ENCODE data around the gene KLK7. TPM values are rescaled to one million over a fixed set of nuclear protein-coding genes. Genes with fewer than 3 reads are reported as not detected.
"Not testable (repeated sequence)": the region's sequence is repeated elsewhere in the genome, so short reads cannot be mapped to it uniquely, and the experiment has no call there.

Gene KLK7
- total RNA-seq, 4 donors from 2014 or later = 0.31 to 16.7 TPM; not detected in 2

GRCh38 chr19:50998061-50998460, 14.3 kb upstream of the KLK7 start:
- no peak for ATAC-seq
- Histone ChIP-seq H3K9me3 (no peaks in the 10 kb centered on the region), H3K27ac (no peak overlapping the region), H3K36me3 (no peaks in the 10 kb centered on the region), H3K4me1 (no peaks in the 10 kb centered on the region), H3K4me3 (no peak overlapping the region), H3K27me3 (peaks cover 51% of the 10 kb centered on the region)
- WGBS, 2 donors (ENCODE audit: low coverage in 1 of 2) = 42 to 54% methylated on average over 5 of the region's 5 CpGs
- no peak for TF ChIP-seq POLR2A (IDR thresholded peaks at IDR 0.05)
- no peak for TF ChIP-seq CTCF (IDR thresholded peaks at IDR 0.05)
- no peak for TF ChIP-seq EP300 (IDR thresholded peaks at IDR 0.05)

DNA sequence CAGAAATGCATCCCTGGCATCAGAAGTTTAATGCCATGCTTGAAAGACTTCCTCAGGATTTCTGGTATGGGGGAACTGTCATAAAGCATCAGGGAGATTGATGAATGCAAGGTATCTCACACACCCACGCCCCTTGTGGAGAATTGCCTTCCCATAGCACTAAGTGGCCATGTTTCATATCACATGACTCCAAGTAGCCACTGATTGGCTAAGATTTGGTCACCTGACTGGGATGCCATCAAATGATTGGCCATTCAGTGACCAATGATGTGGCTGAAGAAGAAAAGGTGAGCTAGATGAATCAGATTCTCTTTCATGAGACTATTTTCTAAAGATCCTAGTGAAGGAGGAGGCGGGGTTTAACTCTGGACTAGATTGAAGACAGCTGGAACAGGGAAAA, 10.4 kb upstream of the KLK7 start:
- Histone ChIP-seq H3K9me3 (no peaks in the 10 kb centered on the region), H3K27ac (no peak overlapping the region), H3K4me1 (no peaks in the 10 kb centered on the region), H3K36me3 (no peaks in the 10 kb centered on the region), H3K4me3 (no peak overlapping the region), H3K27me3 (peaks cover 32% of the 10 kb centered on the region)
- ATAC-seq = no peak
- TF ChIP-seq POLR2A (IDR thresholded peaks at IDR 0.05) (no peak), CTCF (IDR thresholded peaks at IDR 0.05) (no peak)
- WGBS, 2 donors (ENCODE audit: low coverage in 1 of 2) = 89 to 100% methylated on average over 1 of the region's 2 CpGs

DNA sequence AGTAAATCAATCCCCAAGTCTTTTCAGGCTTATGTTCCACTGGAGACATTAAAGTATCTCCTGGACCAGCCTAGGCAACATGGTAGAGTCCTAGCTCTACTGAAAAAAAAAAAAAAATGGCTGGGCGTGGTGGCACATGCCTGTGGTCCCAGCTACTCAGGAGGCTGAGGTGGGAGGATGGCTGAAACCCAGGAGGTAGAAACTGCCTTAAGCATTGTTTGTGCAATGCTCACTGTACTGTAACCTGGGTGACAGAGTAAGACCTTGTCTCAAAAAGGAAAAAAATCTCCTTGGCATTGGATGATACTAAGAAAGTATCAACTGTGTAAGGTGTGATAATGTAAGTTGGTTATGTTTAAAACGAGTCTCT, 8.9 kb upstream of the KLK7 start:
- Histone ChIP-seq H3K4me3 (no peak overlapping the region), H3K9me3 (no peaks in the 10 kb centered on the region), H3K36me3 (no peaks in the 10 kb centered on the region), H3K27ac (no peak overlapping the region), H3K27me3 (peaks cover 31% of the 10 kb centered on the region), H3K4me1 (no peaks in the 10 kb centered on the region)
- ATAC-seq = no peak
- no peak for TF ChIP-seq CTCF (IDR thresholded peaks at IDR 0.05)
- TF ChIP-seq POLR2AphosphoS5 (IDR thresholded peaks at IDR 0.05) = no peak
- no peak for TF ChIP-seq POLR2A (IDR thresholded peaks at IDR 0.05)
- WGBS, 2 donors (ENCODE audit: low coverage in 1 of 2) = 53 to 60% methylated on average over 2 of the region's 2 CpGs

- not testable (repeated sequence) for ATAC-seq, H3K4me3 ChIP-seq, H3K27ac ChIP-seq, H3K36me3 ChIP-seq, H3K4me1 ChIP-seq, H3K9me3 ChIP-seq
- H3K27me3 ChIP-seq = peaks cover 82% of the 10 kb centered on the region
- WGBS, 2 donors (ENCODE audit: low coverage in 1 of 2) = 79 to 83% methylated on average over 6 to 7 of the region's 14 CpGs
These were observed 699 bp upstream of the KLK7 start for GRCh38 chr19:50984416-50984815.

DNA sequence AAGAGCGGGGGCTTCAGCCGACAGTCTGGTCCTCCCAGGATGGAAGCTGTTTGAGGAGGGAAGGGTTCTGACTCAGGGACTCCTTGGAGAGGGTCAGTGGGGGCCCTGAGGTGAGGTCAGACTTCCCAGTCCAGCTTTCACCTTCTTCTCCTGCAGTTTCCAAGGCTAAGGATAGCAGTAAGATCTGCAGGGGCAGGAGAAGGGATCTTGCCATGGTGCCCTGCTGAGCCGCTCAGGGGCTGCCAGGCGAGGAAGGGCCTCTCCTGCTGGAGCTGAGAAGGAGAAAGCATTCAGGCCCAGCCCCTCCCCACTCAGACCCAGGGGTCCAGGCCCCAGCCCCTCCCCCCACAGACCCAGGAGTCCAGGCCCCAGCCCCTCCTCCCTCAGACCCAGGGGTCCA, 1.5 kb downstream of the KLK7 start:
- TF ChIP-seq CTCF (IDR thresholded peaks at IDR 0.05) (no peak), POLR2AphosphoS5 (IDR thresholded peaks at IDR 0.05) (no peak), EP300 (IDR thresholded peaks at IDR 0.05) (no peak), POLR2A (IDR thresholded peaks at IDR 0.05) (no peak)
- H3K36me3 ChIP-seq = no peaks in the 10 kb centered on the region
- no peak overlapping the region for H3K4me3 ChIP-seq
- no peak for ATAC-seq
- H3K9me3 ChIP-seq = peaks cover 0 to 4% (median 0%) of the 10 kb centered on the region in 3 donors
- H3K27ac ChIP-seq = no peak overlapping the region
- H3K4me1 ChIP-seq = no peaks in the 10 kb centered on the region
- peaks cover 88% of the 10 kb centered on the region for H3K27me3 ChIP-seq
- 35 to 65% methylated on average over 2 of the region's 4 CpGs for WGBS, 2 donors (ENCODE audit: low coverage in 1 of 2)

All from gastroesophageal sphincter (tissue), 4 donors.